CD14-positive monocyte (primary cell): Measurements from ENCODE around the gene CASK. TPM values are rescaled to one million over a fixed set of nuclear protein-coding genes. Genes with fewer than 3 reads are reported as not detected.

Experiments
- DNase-seq, 3 donors: peaks; one replicate each; pipeline ENCODE4 v3.0.0-alpha.2; 2011 to 2022
- H2AFZ ChIP-seq: 2 replicates; pipeline ENCODE4 v1.6.0; 2012; ENCODE audit warnings: mild to moderate bottlenecking, low read depth, low read length, inconsistent platforms; ENCODE audit not compliant: insufficient read depth, poor library complexity, severe bottlenecking
- H3K27ac ChIP-seq, 2 donors: 1 replicate in 1 of 2; 2 replicates in 1 of 2; pipeline ENCODE4 v1.5.1; 2012 to 2013; ENCODE audit warnings: low read length in 2 of 2, control low read depth in 1 of 2, inconsistent platforms in 1 of 2, low read depth in 1 of 2, mild to moderate bottlenecking in 1 of 2
- H3K27me3 ChIP-seq, 2 donors: one replicate each; pipeline versions ENCODE4 v1.6.0 to v1.6.1; 2011 to 2013; ENCODE audit warnings: low read length in 2 of 2; ENCODE audit not compliant: control insufficient read depth in 2 of 2, insufficient read depth in 2 of 2
- H3K36me3 ChIP-seq, 2 donors: replicated peaks in 1 of 2; 1 replicate in 1 of 2; 2 replicates in 1 of 2; pipeline versions ENCODE4 v1.5.1 to v1.6.1; 2012 to 2013; ENCODE audit warnings: low read length in 2 of 2, control low read depth in 1 of 2, inconsistent platforms in 1 of 2, mild to moderate bottlenecking in 1 of 2; ENCODE audit not compliant: insufficient read depth in 2 of 2, control insufficient read depth in 1 of 2
- H3K4me1 ChIP-seq, 2 donors: 1 replicate in 1 of 2; 2 replicates in 1 of 2; pipeline versions ENCODE4 v1.5.1 to v1.6.1; 2012 to 2013; ENCODE audit warnings: low read length in 2 of 2, control low read depth in 1 of 2, inconsistent platforms in 1 of 2, mild to moderate bottlenecking in 1 of 2, moderate library complexity in 1 of 2; ENCODE audit not compliant: insufficient read depth in 2 of 2, control insufficient read depth in 1 of 2
- H3K4me2 ChIP-seq: replicated peaks from 2 replicates; pipeline ENCODE3; 2012; ENCODE audit warnings: low read length, moderate library complexity, mild to moderate bottlenecking; ENCODE audit not compliant: poor library complexity, severe bottlenecking; ENCODE audit errors: extremely low read depth
- H3K4me3 ChIP-seq, 3 experiments: fragments of 200-600 bp in 1 of 3; sonication (generic) in 1 of 3; replicated peaks in 1 of 3; 1 replicate in 2 of 3; 2 replicates in 1 of 3; pipeline ENCODE4 v1.5.1; 2011 to 2013; ENCODE audit warnings: low read length in 3 of 3, mild to moderate bottlenecking in 3 of 3, control low read depth in 2 of 3, low read depth in 2 of 3, inconsistent platforms in 1 of 3, moderate library complexity in 1 of 3
- H3K79me2 ChIP-seq: 2 replicates; pipeline ENCODE4 v1.6.0; 2012; ENCODE audit warnings: mild to moderate bottlenecking, control low read depth, inconsistent platforms, low read length, moderate library complexity; ENCODE audit not compliant: insufficient read depth
- H3K9ac ChIP-seq: 2 replicates; pipeline ENCODE4 v1.6.0; 2017; ENCODE audit warnings: low read length, mild to moderate bottlenecking; ENCODE audit not compliant: insufficient read depth, poor library complexity, severe bottlenecking
- H3K9me3 ChIP-seq, 2 donors: replicated peaks in 1 of 2; 1 replicate in 1 of 2; 2 replicates in 1 of 2; pipeline versions ENCODE4 v1.5.1 to v1.6.1; 2012 to 2013; ENCODE audit warnings: low read length in 2 of 2, control low read depth in 1 of 2; ENCODE audit not compliant: control insufficient read depth in 1 of 2, insufficient read depth in 1 of 2
- H4K20me1 ChIP-seq: 2 replicates; pipeline ENCODE4 v1.6.0; 2012; ENCODE audit warnings: mild to moderate bottlenecking, low read length, control low read depth, moderate library complexity; ENCODE audit not compliant: insufficient read depth
- H3K27ac Mint-ChIP-seq, 7 donors: one replicate each; pipeline ENCODE4 v1.8.0; 2020; ENCODE audit warnings: mild to moderate bottlenecking in 7 of 7, mixed read lengths in 7 of 7, moderate library complexity in 6 of 7, inconsistent platforms in 2 of 7
- H3K27me3 Mint-ChIP-seq, 3 donors: one replicate each; pipeline ENCODE4 v1.8.0; 2021 to 2022; ENCODE audit warnings: low read depth in 3 of 3, mild to moderate bottlenecking in 3 of 3, mixed read lengths in 3 of 3, moderate library complexity in 3 of 3, inconsistent platforms in 1 of 3
- H3K36me3 Mint-ChIP-seq, 2 donors: one replicate each; pipeline ENCODE4 v1.8.0; 2020; ENCODE audit warnings: mixed read lengths in 2 of 2, inconsistent platforms in 1 of 2, mild to moderate bottlenecking in 1 of 2
- H3K4me1 Mint-ChIP-seq: one replicate; pipeline ENCODE4 v1.8.0; 2020; ENCODE audit warnings: mild to moderate bottlenecking, mixed read lengths
- H3K4me3 Mint-ChIP-seq, 2 donors: one replicate each; pipeline ENCODE4 v1.8.0; 2020; ENCODE audit warnings: mild to moderate bottlenecking in 2 of 2, mixed read lengths in 2 of 2, moderate library complexity in 1 of 2
- H3K9me3 Mint-ChIP-seq, 7 donors: one replicate each; pipeline ENCODE4 v1.8.0; 2020 to 2022; ENCODE audit warnings: mixed read lengths in 7 of 7, mild to moderate bottlenecking in 6 of 7, moderate library complexity in 6 of 7, inconsistent platforms in 2 of 7
- WGBS: methylation state at CpG from one replicate; pipeline ENCODE4 v1.1.5; 2013; ENCODE audit warnings: missing lambda C conversion rate; ENCODE audit not compliant: insufficient coverage; 5-methylcytosine and 5-hydroxymethylcytosine counted together
- intact Hi-C, 2 donors: fragments of 100-400 bp; cut with micrococcal nuclease; formaldehyde crosslinking; loops; one replicate each; pipeline versions ENCODE4 v1.15.0 to v1.15.1; 2023
- polyA plus RNA-seq, 3 donors: library from polyadenylated mRNA; depleted of rRNA in 1 of 3; unstranded in 2 of 3; stranded (reverse) in 1 of 3; fragments of 300-500 nt in 2 of 3; fragments of >200 nt in 1 of 3; fragmentation: Illumina TruSeq in 2 of 3; gene quantifications; 1 replicate in 2 of 3; 2 replicates in 1 of 3; pipeline ENCODE4 v1.2.3, GENCODE V29; 2012 to 2021
- TF ChIP-seq, protein P1 (sequence below): fragments of 200-600 bp; IDR thresholded peaks from one replicate; pipeline ENCODE4 v1.8.0; 2022; ENCODE audit warnings: antibody characterized with exemption, mild to moderate bottlenecking

CASK gene
- polyA plus RNA-seq, 3 donors: 0.48 to 7.4 (median 2.5) TPM

DNA sequence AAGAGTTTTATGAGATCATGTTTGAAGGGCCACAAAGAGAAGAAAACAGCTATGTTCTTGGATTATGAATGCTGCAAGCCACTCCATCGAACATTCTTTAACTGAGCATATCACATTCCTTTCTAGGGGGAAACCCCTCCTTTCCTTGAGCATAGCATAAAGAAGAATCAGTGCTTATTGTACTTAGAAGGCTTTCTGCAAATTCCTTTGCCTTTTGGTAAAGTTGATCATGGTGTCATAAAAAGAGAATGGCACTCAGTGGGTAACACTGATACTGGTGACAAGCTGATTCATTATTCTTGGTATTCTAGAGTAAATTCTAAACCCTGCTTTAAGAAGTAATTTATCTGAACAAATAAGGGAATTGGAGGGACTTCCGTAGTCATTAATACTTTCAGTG is 323.1 kb downstream of the CASK start:
- H3K4me1 ChIP-seq: peaks cover 10 to 11% of the 10 kb centered on the region in 2 donors
- H4K20me1 ChIP-seq: no peaks in the 10 kb centered on the region
- H3K9me3 Mint-ChIP-seq: peaks cover 0 to 3% (median 0%) of the 10 kb centered on the region in 7 donors
- no peak overlapping the region for H3K9ac ChIP-seq
- H3K4me2 ChIP-seq: no peak overlapping the region
- no peak overlapping the region for H3K27ac Mint-ChIP-seq
- peaks cover 9% of the 10 kb centered on the region for H3K4me1 Mint-ChIP-seq
- H3K4me3 Mint-ChIP-seq: no peak overlapping the region
- no peak overlapping the region for H3K27ac ChIP-seq
- H3K27me3 Mint-ChIP-seq: peaks cover 0 to 6% (median 0%) of the 10 kb centered on the region in 3 donors
- no CpG with 5 or more reads among the region's 2 CpGs for WGBS
- no peak for DNase-seq
- TF ChIP-seq, protein P1, sequence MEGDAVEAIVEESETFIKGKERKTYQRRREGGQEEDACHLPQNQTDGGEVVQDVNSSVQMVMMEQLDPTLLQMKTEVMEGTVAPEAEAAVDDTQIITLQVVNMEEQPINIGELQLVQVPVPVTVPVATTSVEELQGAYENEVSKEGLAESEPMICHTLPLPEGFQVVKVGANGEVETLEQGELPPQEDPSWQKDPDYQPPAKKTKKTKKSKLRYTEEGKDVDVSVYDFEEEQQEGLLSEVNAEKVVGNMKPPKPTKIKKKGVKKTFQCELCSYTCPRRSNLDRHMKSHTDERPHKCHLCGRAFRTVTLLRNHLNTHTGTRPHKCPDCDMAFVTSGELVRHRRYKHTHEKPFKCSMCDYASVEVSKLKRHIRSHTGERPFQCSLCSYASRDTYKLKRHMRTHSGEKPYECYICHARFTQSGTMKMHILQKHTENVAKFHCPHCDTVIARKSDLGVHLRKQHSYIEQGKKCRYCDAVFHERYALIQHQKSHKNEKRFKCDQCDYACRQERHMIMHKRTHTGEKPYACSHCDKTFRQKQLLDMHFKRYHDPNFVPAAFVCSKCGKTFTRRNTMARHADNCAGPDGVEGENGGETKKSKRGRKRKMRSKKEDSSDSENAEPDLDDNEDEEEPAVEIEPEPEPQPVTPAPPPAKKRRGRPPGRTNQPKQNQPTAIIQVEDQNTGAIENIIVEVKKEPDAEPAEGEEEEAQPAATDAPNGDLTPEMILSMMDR: no peak
- peaks cover 0 to 6% of the 10 kb centered on the region in 2 donors for H3K36me3 Mint-ChIP-seq
- no peaks in the 10 kb centered on the region for H3K79me2 ChIP-seq
- H3K9me3 ChIP-seq: no peaks in the 10 kb centered on the region
- no peak overlapping the region for H3K4me3 ChIP-seq
- intact Hi-C loops: no loop called here
- H3K36me3 ChIP-seq: no peaks in the 10 kb centered on the region
- no peak overlapping the region for H2AFZ ChIP-seq
- H3K27me3 ChIP-seq: peaks cover 0 to 4% of the 10 kb centered on the region in 2 donors

DNA sequence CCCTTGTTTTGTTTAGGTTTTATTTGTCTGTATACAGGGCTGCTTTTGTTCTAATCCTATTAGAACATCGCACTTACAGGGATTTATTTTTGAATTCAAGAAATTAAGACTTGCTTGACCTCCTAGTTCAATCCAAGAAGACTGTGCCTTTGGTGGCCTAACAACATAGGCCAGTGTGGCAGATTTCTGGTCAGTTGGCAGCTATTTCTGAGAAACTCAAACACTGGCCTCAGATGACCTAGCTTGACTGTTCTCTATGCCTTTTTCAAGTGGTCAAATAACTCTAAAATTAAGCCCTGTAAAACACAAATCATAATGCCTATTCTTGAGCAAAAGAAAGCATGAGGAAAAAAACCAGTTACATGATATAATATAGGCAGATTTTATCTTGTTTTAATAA is 323.8 kb downstream of the CASK start:
- Mint-ChIP-seq H3K4me3 (no peak overlapping the region), H3K27ac (no peak overlapping the region), H3K9me3 (peaks cover 0 to 3% (median 0%) of the 10 kb centered on the region in 7 donors), H3K4me1 (peaks cover 6% of the 10 kb centered on the region), H3K27me3 (peaks cover 0 to 6% (median 0%) of the 10 kb centered on the region in 3 donors), H3K36me3 (peaks cover 0 to 6% of the 10 kb centered on the region in 2 donors)
- Histone ChIP-seq H4K20me1 (no peaks in the 10 kb centered on the region), H3K4me2 (no peak overlapping the region), H3K4me3 (no peak overlapping the region), H3K9me3 (no peaks in the 10 kb centered on the region), H3K27me3 (peaks cover 0 to 4% of the 10 kb centered on the region in 2 donors), H3K36me3 (no peaks in the 10 kb centered on the region), H3K79me2 (no peaks in the 10 kb centered on the region), H3K4me1 (peaks cover 4 to 5% of the 10 kb centered on the region in 2 donors), H3K9ac (no peak overlapping the region), H2AFZ (no peak overlapping the region), H3K27ac (no peak overlapping the region)
- DNase-seq: no peak
- WGBS: no CpG with 5 or more reads among the region's 1 CpG
- TF ChIP-seq, protein P1: no peak
- intact Hi-C loops: no loop called here
